Stimulated activated naive CD8-positive, alpha-beta T cell treated with anti-CD3 and anti-CD28 coated beads, Interleukin-15, amount 100 ng/mL, for 72 hours (primary cell): Measurements from ENCODE around the gene ITSN1.
"Not testable (repeated sequence)": the region's sequence is repeated elsewhere in the genome, so short reads cannot be mapped to it uniquely, and the experiment has no call there.

Experiments used
- ATAC-seq: fragments of 150-1000 bp; cut with Tn5 transposase; 2 replicates; pipeline ENCODE4 v1.10.0; 2021; ENCODE audit warnings: mild to moderate bottlenecking, moderate library complexity
- DNase-seq, 2 donors: peaks; one replicate each; pipeline ENCODE4 v3.0.0; 2021 to 2022
- H3K27ac Mint-ChIP-seq, 2 donors: one replicate each; pipeline ENCODE4 v1.8.0; 2022; ENCODE audit warnings: mild to moderate bottlenecking in 2 of 2, mixed read lengths in 2 of 2, moderate library complexity in 2 of 2
- H3K27me3 Mint-ChIP-seq: one replicate; pipeline ENCODE4 v1.8.0; 2022; ENCODE audit warnings: mixed read lengths
- H3K4me1 Mint-ChIP-seq: one replicate; pipeline ENCODE4 v1.8.0; 2022; ENCODE audit warnings: mild to moderate bottlenecking, mixed read lengths
- H3K4me3 Mint-ChIP-seq, 2 donors: one replicate each; pipeline ENCODE4 v1.8.0; 2022; ENCODE audit warnings: mild to moderate bottlenecking in 2 of 2, mixed read lengths in 2 of 2, moderate library complexity in 1 of 2
- H3K9me3 Mint-ChIP-seq, 2 donors: one replicate each; pipeline ENCODE4 v1.8.0; 2022; ENCODE audit warnings: mixed read lengths in 2 of 2

ITSN1 gene

GRCh38 chr21:33850985-33851384 lies 208.7 kb downstream of the ITSN1 start:
- H3K9me3 Mint-ChIP-seq, result peaks cover 0 to 6% of the 10 kb centered on the region in 2 donors
- no peak for DNase-seq
- H3K27ac Mint-ChIP-seq, result no peak overlapping the region
- no peaks in the 10 kb centered on the region for H3K27me3 Mint-ChIP-seq
- H3K4me3 Mint-ChIP-seq, result no peak overlapping the region
- ATAC-seq, result no peak
- no peaks in the 10 kb centered on the region for H3K4me1 Mint-ChIP-seq

- no peak for ATAC-seq
- no peak for DNase-seq
- Mint-ChIP-seq H3K4me3 (no peak overlapping the region), H3K27me3 (no peaks in the 10 kb centered on the region), H3K9me3 (no peaks in the 10 kb centered on the region), H3K27ac (no peak overlapping the region), H3K4me1 (no peaks in the 10 kb centered on the region)
Measured at GRCh38 chr21:33852485-33852884, 210.2 kb downstream of the ITSN1 start.

- H3K4me1 Mint-ChIP-seq, result no peaks in the 10 kb centered on the region
- H3K27ac Mint-ChIP-seq, result no peak overlapping the region
Measured at GRCh38 chr21:33854604-33855003, 212.3 kb downstream of the ITSN1 start.

GRCh38 chr21:33855190-33855589 lies 212.9 kb downstream of the ITSN1 start:
- no peak overlapping the region for H3K27ac Mint-ChIP-seq
- no peak overlapping the region for H3K4me3 Mint-ChIP-seq
- ATAC-seq (no peak), DNase-seq (no peak)
- H3K9me3 Mint-ChIP-seq, result no peaks in the 10 kb centered on the region
- H3K4me1 Mint-ChIP-seq, result no peaks in the 10 kb centered on the region
- H3K27me3 Mint-ChIP-seq, result no peaks in the 10 kb centered on the region

More at GRCh38 chr21:33854604-33855003, 212.3 kb downstream of the ITSN1 start:
- ATAC-seq (no peak), DNase-seq (no peak)
- Mint-ChIP-seq H3K27me3 (no peaks in the 10 kb centered on the region), H3K9me3 (no peaks in the 10 kb centered on the region), H3K4me3 (no peak overlapping the region)

GRCh38 chr21:33856893-33857527 lies 214.7 kb downstream of the ITSN1 start:
- Mint-ChIP-seq H3K27ac (no peak overlapping the region), H3K4me3 (no peak overlapping the region), H3K27me3 (no peaks in the 10 kb centered on the region), H3K4me1 (no peaks in the 10 kb centered on the region), H3K9me3 (no peaks in the 10 kb centered on the region)
- no peak for DNase-seq
- no peak for ATAC-seq

- Mint-ChIP-seq H3K27ac (no peak overlapping the region), H3K4me1 (no peaks in the 10 kb centered on the region), H3K9me3 (no peaks in the 10 kb centered on the region), H3K4me3 (no peak overlapping the region), H3K27me3 (no peaks in the 10 kb centered on the region)
- no peak for ATAC-seq
- no peak for DNase-seq
Measured at GRCh38 chr21:33857846-33858666, 215.8 kb downstream of the ITSN1 start.

GRCh38 chr21:33858667-33859372 lies 216.5 kb downstream of the ITSN1 start:
- Mint-ChIP-seq H3K4me1 (no peaks in the 10 kb centered on the region), H3K9me3 (no peaks in the 10 kb centered on the region), H3K27ac (no peak overlapping the region), H3K27me3 (no peaks in the 10 kb centered on the region), H3K4me3 (no peak overlapping the region)
- ATAC-seq (no peak), DNase-seq (no peak)

- H3K4me1 Mint-ChIP-seq, result no peaks in the 10 kb centered on the region
- no peaks in the 10 kb centered on the region for H3K27me3 Mint-ChIP-seq
- ATAC-seq, result no peak
- H3K9me3 Mint-ChIP-seq, result no peaks in the 10 kb centered on the region
- H3K4me3 Mint-ChIP-seq, result no peak overlapping the region
- H3K27ac Mint-ChIP-seq, result no peak overlapping the region
- DNase-seq, result no peak
Measured at GRCh38 chr21:33859373-33860102, 217.2 kb downstream of the ITSN1 start.

GRCh38 chr21:33860332-33860879 lies 218.1 kb downstream of the ITSN1 start:
- no peak for DNase-seq
- Mint-ChIP-seq H3K27ac (no peak overlapping the region), H3K9me3 (no peaks in the 10 kb centered on the region), H3K27me3 (no peaks in the 10 kb centered on the region), H3K4me1 (no peaks in the 10 kb centered on the region), H3K4me3 (no peak overlapping the region)
- no peak for ATAC-seq

GRCh38 chr21:33861125-33861524 lies 218.8 kb downstream of the ITSN1 start:
- Mint-ChIP-seq H3K4me1 (no peaks in the 10 kb centered on the region), H3K9me3 (no peaks in the 10 kb centered on the region), H3K27me3 (no peaks in the 10 kb centered on the region), H3K27ac (no peak overlapping the region), H3K4me3 (no peak overlapping the region)
- ATAC-seq (no peak), DNase-seq (no peak)

- H3K4me1 Mint-ChIP-seq, DNase-seq, H3K9me3 Mint-ChIP-seq, H3K27ac Mint-ChIP-seq, H3K4me3 Mint-ChIP-seq, H3K27me3 Mint-ChIP-seq, ATAC-seq: not testable (repeated sequence)
Measured at GRCh38 chr21:33863191-33863590, 220.9 kb downstream of the ITSN1 start.

- no peak overlapping the region for H3K27ac Mint-ChIP-seq
- ATAC-seq (no peak), DNase-seq (no peak)
- H3K4me3 Mint-ChIP-seq, result no peak overlapping the region
- peaks cover 6% of the 10 kb centered on the region for H3K4me1 Mint-ChIP-seq
- no peaks in the 10 kb centered on the region for H3K27me3 Mint-ChIP-seq
- no peaks in the 10 kb centered on the region for H3K9me3 Mint-ChIP-seq
Measured at GRCh38 chr21:33864150-33864549, 221.8 kb downstream of the ITSN1 start.

GRCh38 chr21:33865176-33865575 lies 222.9 kb downstream of the ITSN1 start:
- no peak for ATAC-seq
- no peak for DNase-seq
- no peak overlapping the region for H3K27ac Mint-ChIP-seq
- H3K4me3 Mint-ChIP-seq, result no peak overlapping the region
- H3K27me3 Mint-ChIP-seq, result no peaks in the 10 kb centered on the region
- H3K9me3 Mint-ChIP-seq, result no peaks in the 10 kb centered on the region
- peaks cover 10% of the 10 kb centered on the region for H3K4me1 Mint-ChIP-seq

GRCh38 chr21:33865996-33866575 lies 223.8 kb downstream of the ITSN1 start:
- Mint-ChIP-seq H3K4me3 (no peak overlapping the region), H3K27me3 (no peaks in the 10 kb centered on the region), H3K27ac (no peak overlapping the region), H3K9me3 (no peaks in the 10 kb centered on the region), H3K4me1 (peaks cover 10% of the 10 kb centered on the region)
- no peak for DNase-seq
- ATAC-seq, result no peak

GRCh38 chr21:33866826-33867225 lies 224.5 kb downstream of the ITSN1 start:
- Mint-ChIP-seq H3K27me3 (no peaks in the 10 kb centered on the region), H3K27ac (no peak overlapping the region), H3K4me3 (no peak overlapping the region), H3K9me3 (no peaks in the 10 kb centered on the region), H3K4me1 (peaks cover 10% of the 10 kb centered on the region)
- ATAC-seq, result no peak
- DNase-seq, result no peak
